Peyer's patch (tissue), 4 donors: ENCODE results near the gene DIO3. TPM values are rescaled to one million over a fixed set of nuclear protein-coding genes. Genes with fewer than 3 reads are reported as not detected.

ENCODE experiments used
- DNase-seq, 3 donors: peaks; one replicate each; pipeline ENCODE4 v3.0.0-alpha.2; 2017 to 2019
- H3K27ac ChIP-seq, 4 donors: fragments of 200-600 bp; sonication (generic); one replicate each; pipeline ENCODE4 v1.5.1; 2016 to 2019
- H3K27me3 ChIP-seq, 2 donors: fragments of 200-600 bp; sonication (generic); one replicate each; pipeline ENCODE4 v1.5.1; 2019
- H3K36me3 ChIP-seq, 3 donors: fragments of 200-600 bp; sonication (generic); one replicate each; pipeline ENCODE4 v1.5.1; 2016 to 2019
- H3K4me1 ChIP-seq, 4 donors: fragments of 200-600 bp; sonication (generic); one replicate each; pipeline ENCODE4 v1.5.1; 2016 to 2019
- H3K4me3 ChIP-seq, 4 donors: fragments of 200-600 bp; sonication (generic); 1 replicate in 3 of 4; 2 replicates in 1 of 4; pipeline ENCODE4 v1.5.1; 2016 to 2019; ENCODE audit warnings: mild to moderate bottlenecking in 1 of 4
- H3K9me3 ChIP-seq, 4 donors: fragments of 200-600 bp; sonication (generic); one replicate each; pipeline ENCODE4 v1.5.1; 2016 to 2019; ENCODE audit warnings: mild to moderate bottlenecking in 1 of 4
- CTCF ChIP-seq, 6 experiments: fragments of 450-650 bp in 4 of 6; fragments of 200-600 bp in 2 of 6; sonication (generic) in 1 of 6; IDR thresholded peaks; one replicate each; pipeline ENCODE4 v1.5.1; 2017 to 2019; ENCODE audit warnings: antibody characterized with exemption in 6 of 6, mild to moderate bottlenecking in 3 of 6, moderate library complexity in 1 of 6
- POLR2A ChIP-seq, 2 donors: fragments of 450-650 bp; IDR thresholded peaks; one replicate each; pipeline ENCODE4 v1.5.1; 2017; ENCODE audit warnings: antibody characterized with exemption in 2 of 2, mild to moderate bottlenecking in 2 of 2, moderate library complexity in 2 of 2
- total RNA-seq, 4 donors: library from RNA; depleted of rRNA; stranded (reverse); fragments of >200 nt; gene quantifications; one replicate each; pipeline ENCODE4 v1.1.0, GENCODE V29; 2016

DIO3 gene
- total RNA-seq, 4 donors from 2014 or later = 0.40 to 1.7 TPM; not detected in 2

- no peaks in the 10 kb centered on the region for H3K36me3 ChIP-seq
- H3K27ac ChIP-seq = no peak overlapping the region
- no peak overlapping the region for H3K4me3 ChIP-seq
- TF ChIP-seq POLR2A (IDR thresholded peaks at IDR 0.05) (no peak), CTCF (IDR thresholded peaks at IDR 0.05) (no peak)
- DNase-seq = no peak
- H3K9me3 ChIP-seq = no peaks in the 10 kb centered on the region
- H3K27me3 ChIP-seq = no peaks in the 10 kb centered on the region
- no peaks in the 10 kb centered on the region for H3K4me1 ChIP-seq
Observed at GRCh38 chr14:101586531-101587430, 25.5 kb downstream of the DIO3 start.

- Histone ChIP-seq H3K4me3 (no peak overlapping the region), H3K9me3 (no peaks in the 10 kb centered on the region), H3K27ac (no peak overlapping the region), H3K4me1 (no peaks in the 10 kb centered on the region), H3K36me3 (no peaks in the 10 kb centered on the region), H3K27me3 (no peaks in the 10 kb centered on the region)
- TF ChIP-seq POLR2A (IDR thresholded peaks at IDR 0.05) (no peak), CTCF (IDR thresholded peaks at IDR 0.05) (no peak)
- DNase-seq = no peak
Observed at GRCh38 chr14:101587441-101587911, 26.2 kb downstream of the DIO3 start.

GRCh38 chr14:101588286-101588975 lies 27.1 kb downstream of the DIO3 start:
- H3K36me3 ChIP-seq = no peaks in the 10 kb centered on the region
- TF ChIP-seq CTCF (IDR thresholded peaks at IDR 0.05) = no peak
- no peak for TF ChIP-seq POLR2A (IDR thresholded peaks at IDR 0.05)
- no peak for DNase-seq
- no peak overlapping the region for H3K4me3 ChIP-seq
- no peaks in the 10 kb centered on the region for H3K4me1 ChIP-seq
- no peak overlapping the region for H3K27ac ChIP-seq
- H3K9me3 ChIP-seq = no peaks in the 10 kb centered on the region
- H3K27me3 ChIP-seq = no peaks in the 10 kb centered on the region

- no peak for DNase-seq
Observed at GRCh38 chr14:101588990-101589389, 27.7 kb downstream of the DIO3 start.

More at GRCh38 chr14:101588990-101589389, 27.7 kb downstream of the DIO3 start:
- H3K9me3 ChIP-seq = no peaks in the 10 kb centered on the region
- no peak overlapping the region for H3K4me3 ChIP-seq
- no peaks in the 10 kb centered on the region for H3K27me3 ChIP-seq
- no peaks in the 10 kb centered on the region for H3K36me3 ChIP-seq
- no peaks in the 10 kb centered on the region for H3K4me1 ChIP-seq
- TF ChIP-seq CTCF (IDR thresholded peaks at IDR 0.05) = no peak
- no peak for TF ChIP-seq POLR2A (IDR thresholded peaks at IDR 0.05)
- no peak overlapping the region for H3K27ac ChIP-seq
